ENCODE data around the gene ACTR1B.

- TF ChIP-seq CTCF (IDR thresholded peaks at IDR 0.05; ENCODE audit: low read length) (no peak), EZH2 (IDR thresholded peaks at IDR 0.05; ENCODE audit: borderline replicate concordance, low read length) (no peak)
Measured at GRCh38 chr2:97675430-97676113, 11.7 kb upstream of the ACTR1B start.
